Stimulated activated CD4-positive, alpha-beta T cell treated with anti-CD3 and anti-CD28 coated beads, TNF-alpha, amount 100 ng/mL, for 4 hours (primary cell): Measurements from ENCODE around the gene DNAJB6.

Experiments used
- DNase-seq, 3 experiments: peaks; one replicate each; pipeline ENCODE4 v3.0.0-alpha.2; 2020; ENCODE audit warnings: low read depth in 3 of 3

Gene DNAJB6

GRCh38 chr7:157409149-157409752, 72.4 kb downstream of the DNAJB6 start:
- no peak for DNase-seq

- DNase-seq: no peak
Observed at GRCh38 chr7:157409753-157410727, 73.2 kb downstream of the DNAJB6 start.

DNA sequence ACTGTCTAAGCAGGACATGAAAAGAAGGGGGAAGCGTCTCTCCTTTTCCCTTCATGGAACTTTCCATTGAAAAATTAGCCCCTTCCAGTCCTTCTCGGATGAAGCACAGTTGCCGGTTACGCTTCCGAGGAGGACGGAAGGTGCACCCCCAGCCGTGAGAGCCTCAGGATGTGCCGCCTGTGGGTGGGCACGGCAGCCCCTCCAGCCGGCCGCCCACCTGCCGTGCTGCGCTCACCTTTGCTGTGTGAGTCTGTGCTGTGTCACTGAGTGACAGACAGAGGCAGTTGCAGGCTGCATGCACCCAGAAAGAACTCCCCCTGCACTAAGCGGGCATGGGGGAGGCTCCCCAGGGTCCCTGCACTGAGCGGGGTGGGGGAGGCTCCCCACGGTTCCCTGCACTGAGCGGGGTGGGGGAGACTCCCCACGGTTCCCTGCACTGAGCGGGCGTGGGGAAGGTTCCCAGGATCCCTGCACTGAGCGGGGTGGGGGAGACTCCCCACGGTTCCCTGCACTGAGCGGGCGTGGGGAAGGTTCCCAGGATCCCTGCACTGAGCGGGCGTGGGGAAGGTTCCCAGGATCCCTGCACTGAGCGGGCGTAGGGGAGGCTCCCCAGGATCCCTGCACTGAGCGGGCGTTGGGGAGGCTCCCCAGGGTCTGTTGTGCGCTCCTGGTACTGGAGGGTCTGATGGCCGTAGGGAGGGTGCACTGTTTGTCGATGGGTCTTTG, 74.2 kb downstream of the DNAJB6 start:
- no peak for DNase-seq

DNA sequence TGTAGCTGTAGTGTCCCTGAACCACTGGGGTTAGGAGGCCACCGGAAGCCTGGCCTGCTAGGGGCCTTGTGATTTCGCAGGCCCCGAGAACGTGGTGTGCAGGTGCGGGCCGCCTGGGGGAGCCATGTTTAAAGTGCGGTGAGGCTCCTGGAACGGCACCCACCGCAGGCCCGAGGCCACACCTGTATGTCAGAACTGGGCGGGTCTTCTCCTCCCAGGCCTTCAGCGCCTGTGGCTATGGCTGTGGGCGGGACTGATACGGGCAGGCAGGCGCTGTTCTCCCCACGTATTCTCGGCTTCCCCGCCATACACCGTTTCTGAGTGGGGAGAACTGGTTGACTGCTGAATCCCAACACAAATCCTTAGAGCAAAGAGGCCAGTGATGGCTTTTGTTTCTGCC, 74.8 kb downstream of the DNAJB6 start:
- DNase-seq: peak in 1 of 3 experiments; percentile 28

GRCh38 chr7:157412021-157412443, 75.2 kb downstream of the DNAJB6 start:
- peak in 1 of 3 experiments; percentile 17 for DNase-seq

DNA sequence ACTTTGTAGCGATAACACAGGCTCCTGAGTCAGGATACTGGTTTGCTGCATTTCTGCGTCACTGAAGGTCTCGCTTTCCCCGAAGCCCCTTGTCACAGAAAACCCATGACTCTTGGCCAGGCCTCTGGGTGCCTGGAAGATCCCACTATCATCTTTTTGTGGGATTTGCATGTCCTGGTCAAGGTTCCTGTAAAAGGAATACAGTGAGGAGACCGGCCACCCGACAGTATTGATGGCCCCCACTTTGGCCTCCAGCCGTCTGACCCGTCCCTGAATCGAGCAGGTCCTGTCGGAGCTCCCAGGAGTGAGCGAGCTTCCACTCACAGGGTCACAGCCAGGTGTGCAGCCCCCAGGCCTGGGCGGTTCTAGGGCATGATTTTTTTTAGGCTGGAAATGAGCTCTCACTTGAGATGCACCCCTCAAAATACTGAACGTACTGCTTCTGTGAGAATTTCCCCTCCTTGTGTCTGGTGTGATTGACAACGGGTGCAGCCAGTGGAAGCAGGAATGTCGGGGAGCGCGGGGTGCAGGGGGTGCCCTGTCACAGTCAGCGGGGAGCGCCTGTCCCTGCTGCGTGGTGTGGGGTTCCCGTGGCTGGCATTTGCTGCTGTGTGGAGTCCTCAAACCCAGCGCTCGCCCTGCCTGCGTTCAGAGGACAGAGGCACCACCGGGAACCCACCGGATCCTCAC, 75.8 kb downstream of the DNAJB6 start:
- no peak for DNase-seq

GRCh38 chr7:157413881-157414701, 77.3 kb downstream of the DNAJB6 start:
- DNase-seq: no peak

DNA sequence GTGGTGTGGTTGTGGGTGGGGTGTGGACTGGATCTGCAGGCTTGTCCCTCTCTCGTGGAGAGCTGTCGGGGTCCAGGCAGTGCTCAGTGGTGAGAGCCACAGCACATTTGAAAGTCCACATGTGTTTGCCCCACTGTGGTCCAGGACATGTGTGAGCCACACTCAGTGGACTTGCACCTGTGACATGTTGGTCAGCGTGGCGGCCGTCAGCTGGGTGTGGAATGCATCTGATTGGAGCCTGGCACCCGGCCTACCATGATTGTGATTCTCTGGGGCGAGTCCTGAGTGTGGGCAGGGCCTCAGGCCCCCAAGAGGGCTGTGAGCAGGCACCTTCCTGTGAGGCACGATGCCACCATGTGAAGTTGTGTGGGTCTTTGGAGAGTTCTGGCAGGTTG, 77.9 kb downstream of the DNAJB6 start:
- DNase-seq: no peak

GRCh38 chr7:157415486-157415885, 78.7 kb downstream of the DNAJB6 start:
- no peak for DNase-seq

- no peak for DNase-seq
Observed at GRCh38 chr7:157416011-157416410, 79.2 kb downstream of the DNAJB6 start.

- DNase-seq: no peak
Observed at GRCh38 chr7:157418204-157419034, 81.6 kb downstream of the DNAJB6 start.

DNA sequence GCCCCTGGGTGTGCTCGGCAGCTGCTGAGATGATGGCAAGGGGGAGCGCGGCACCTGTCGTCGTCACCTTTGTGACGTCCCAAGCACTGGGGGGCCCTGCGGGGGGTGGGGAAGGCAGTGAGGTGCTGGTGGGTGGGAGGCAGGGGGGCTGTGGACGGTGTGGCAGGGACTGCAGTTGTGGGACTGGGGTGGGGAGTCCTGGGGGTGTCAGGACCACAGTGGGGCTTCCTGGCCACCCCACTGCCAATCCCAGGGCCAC, 82.2 kb downstream of the DNAJB6 start:
- no peak for DNase-seq

GRCh38 chr7:157422279-157422678, 85.5 kb downstream of the DNAJB6 start:
- no peak for DNase-seq

DNA sequence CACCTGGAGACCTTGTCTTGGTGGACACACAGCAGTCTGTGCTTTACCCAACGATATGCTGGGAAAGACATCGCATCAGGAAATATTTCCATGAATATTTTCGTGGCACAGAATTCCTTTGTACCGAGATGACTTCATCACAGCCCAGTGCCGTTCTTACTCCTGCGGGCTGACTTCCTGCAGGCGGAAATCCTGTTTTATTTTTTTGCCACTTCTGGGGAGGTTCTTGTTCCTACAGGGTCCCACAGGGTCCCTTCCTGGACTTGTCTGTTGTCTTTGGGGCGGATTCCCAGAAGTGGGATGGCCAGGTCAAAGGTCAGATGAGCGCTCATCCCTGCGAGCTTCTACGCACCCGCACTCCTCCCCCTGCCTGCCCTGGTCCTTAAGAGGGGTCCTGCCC, 86.5 kb downstream of the DNAJB6 start:
- DNase-seq: no peak

- no peak for DNase-seq
Observed at GRCh38 chr7:157423886-157424565, 87.2 kb downstream of the DNAJB6 start.

DNA sequence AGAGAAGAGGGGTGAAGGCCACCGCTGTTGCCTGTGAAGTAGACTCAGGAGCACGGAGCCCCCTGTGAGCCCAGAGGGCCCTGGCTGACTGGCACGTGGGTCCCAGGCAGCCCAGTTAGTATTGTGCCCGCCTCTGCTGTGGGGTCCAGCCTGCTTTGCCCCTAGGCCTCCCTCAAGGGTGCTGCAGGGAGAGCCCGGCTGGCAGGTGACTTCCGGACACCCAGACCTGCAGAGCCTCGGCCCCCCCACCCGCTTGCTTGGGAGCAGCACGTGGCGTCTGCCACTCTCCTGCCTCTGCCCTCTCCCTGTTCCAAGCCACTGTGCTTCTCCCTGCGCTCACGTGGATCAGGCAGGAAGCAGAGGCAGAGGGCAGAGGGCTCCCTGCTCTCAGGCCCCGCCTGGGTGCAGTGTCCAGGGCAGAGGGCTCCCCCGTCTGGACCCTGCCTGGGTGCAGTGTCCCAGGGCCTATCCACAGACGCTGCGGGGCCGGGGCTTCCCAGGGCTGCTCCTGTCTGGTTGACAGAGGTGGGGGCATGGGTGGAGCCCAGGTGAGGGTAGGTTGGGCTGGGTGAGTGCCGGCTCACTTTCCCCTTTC, 88.4 kb downstream of the DNAJB6 start:
- DNase-seq: no peak

DNA sequence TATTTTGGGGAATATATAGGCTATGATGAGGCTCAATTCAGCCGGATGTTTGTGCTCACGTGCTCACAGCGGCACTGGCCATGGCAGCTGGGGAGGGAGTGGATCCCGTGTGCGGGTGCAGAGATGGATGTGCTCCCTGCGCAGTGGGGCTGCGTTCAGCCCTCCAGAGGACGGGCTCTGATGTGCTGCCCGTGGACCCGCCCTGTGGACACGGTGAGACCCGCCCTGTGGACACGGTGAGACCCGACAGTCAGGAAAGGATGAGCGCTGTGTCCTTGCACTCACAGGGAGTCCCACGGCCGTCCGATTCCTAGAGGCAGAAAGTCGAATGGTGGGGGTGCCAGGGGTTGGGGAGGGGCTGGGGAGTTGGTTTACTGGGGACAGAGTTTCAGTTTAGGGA, 89.0 kb downstream of the DNAJB6 start:
- DNase-seq: no peak

- no peak for DNase-seq
Observed at GRCh38 chr7:157426463-157427301, 89.9 kb downstream of the DNAJB6 start.
